GM12873 (cell line): Measurements from ENCODE around the gene RGS6.

Source experiments
- CTCF ChIP-seq: IDR thresholded peaks from 2 replicates; pipeline ENCODE4 v1.5.1; 2012; ENCODE audit warnings: low read depth, mild to moderate bottlenecking, moderate library complexity, low read length, control low read depth; ENCODE audit not compliant: insufficient read depth; ENCODE audit errors: missing control alignments

Gene RGS6

GRCh38 chr14:71988476-71988875, 56.2 kb downstream of the RGS6 start:
- TF ChIP-seq CTCF: no peak

GRCh38 chr14:71988939-71989338, 56.7 kb downstream of the RGS6 start:
- TF ChIP-seq CTCF: no peak

DNA sequence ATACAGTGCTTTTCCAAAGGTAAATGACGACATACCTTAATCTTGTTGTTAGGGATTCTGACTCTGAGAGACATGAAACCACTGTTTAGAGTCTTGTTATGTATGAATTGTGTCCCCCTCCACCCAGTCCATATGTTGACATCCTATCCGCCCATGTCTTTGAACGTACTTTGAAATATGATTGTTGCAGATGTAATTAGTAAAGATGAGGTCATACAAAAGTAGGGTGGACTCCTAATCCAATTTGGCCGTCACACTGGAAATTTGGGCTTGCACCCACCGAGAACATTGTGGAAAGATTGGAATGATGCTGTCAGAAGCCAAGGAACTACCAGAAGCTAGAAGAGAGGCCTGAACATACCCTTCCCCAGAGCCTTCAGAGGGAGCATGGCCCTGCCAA, 62.2 kb downstream of the RGS6 start:
- no peak for TF ChIP-seq CTCF

- no peak for TF ChIP-seq CTCF
Observed at GRCh38 chr14:71995741-71996140, 63.5 kb downstream of the RGS6 start.

GRCh38 chr14:71996610-71997009, 64.4 kb downstream of the RGS6 start:
- no peak for TF ChIP-seq CTCF

- TF ChIP-seq CTCF: no peak
Observed at GRCh38 chr14:72000907-72001306, 68.7 kb downstream of the RGS6 start.

GRCh38 chr14:72002731-72003130, 70.5 kb downstream of the RGS6 start:
- no peak for TF ChIP-seq CTCF
